Activated CD4-positive, alpha-beta T cell treated with anti-CD3 and anti-CD28 coated beads, Interleukin-2, amount 10 ng/mL, durations not matched to agents 24 days and 14 days (primary cell): Measurements from ENCODE around the gene ZNF365. TPM values are rescaled to one million over a fixed set of nuclear protein-coding genes. Genes with fewer than 3 reads are reported as not detected.

Experiments
- DNase-seq: peaks from one replicate; pipeline ENCODE4 v3.0.0; 2022
- H3K27ac Mint-ChIP-seq: one replicate; pipeline ENCODE4 v1.8.0; 2022; ENCODE audit warnings: mild to moderate bottlenecking, mixed read lengths
- H3K27me3 Mint-ChIP-seq: one replicate; pipeline ENCODE4 v1.8.0; 2022; ENCODE audit warnings: mixed read lengths
- H3K36me3 Mint-ChIP-seq: one replicate; pipeline ENCODE4 v1.8.0; 2022; ENCODE audit warnings: low read depth, mild to moderate bottlenecking, mixed read lengths
- H3K4me1 Mint-ChIP-seq: one replicate; pipeline ENCODE4 v1.8.0; 2021; ENCODE audit warnings: mixed read lengths
- H3K4me3 Mint-ChIP-seq: one replicate; pipeline ENCODE4 v1.8.0; 2022; ENCODE audit warnings: mild to moderate bottlenecking, moderate library complexity, mixed read lengths
- H3K9me3 Mint-ChIP-seq: one replicate; pipeline ENCODE4 v1.8.0; 2021; ENCODE audit warnings: mixed read lengths
- intact Hi-C: fragments of 100-400 bp; cut with micrococcal nuclease; formaldehyde crosslinking; loops from one replicate; pipeline ENCODE4 v1.15.1; 2023
- total RNA-seq: library from RNA; stranded (reverse); gene quantifications from 2 replicates; pipeline ENCODE4 v1.2.3, GENCODE V29; 2022

Gene ZNF365, protein sequence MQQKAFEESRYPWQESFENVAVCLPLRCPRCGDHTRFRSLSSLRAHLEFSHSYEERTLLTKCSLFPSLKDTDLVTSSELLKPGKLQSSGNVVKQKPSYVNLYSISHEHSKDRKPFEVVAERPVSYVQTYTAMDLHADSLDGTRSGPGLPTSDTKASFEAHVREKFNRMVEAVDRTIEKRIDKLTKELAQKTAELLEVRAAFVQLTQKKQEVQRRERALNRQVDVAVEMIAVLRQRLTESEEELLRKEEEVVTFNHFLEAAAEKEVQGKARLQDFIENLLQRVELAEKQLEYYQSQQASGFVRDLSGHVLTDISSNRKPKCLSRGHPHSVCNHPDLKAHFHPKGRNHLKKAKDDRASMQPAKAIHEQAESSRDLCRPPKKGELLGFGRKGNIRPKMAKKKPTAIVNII
- not detected in 2 replicates for total RNA-seq

DNA sequence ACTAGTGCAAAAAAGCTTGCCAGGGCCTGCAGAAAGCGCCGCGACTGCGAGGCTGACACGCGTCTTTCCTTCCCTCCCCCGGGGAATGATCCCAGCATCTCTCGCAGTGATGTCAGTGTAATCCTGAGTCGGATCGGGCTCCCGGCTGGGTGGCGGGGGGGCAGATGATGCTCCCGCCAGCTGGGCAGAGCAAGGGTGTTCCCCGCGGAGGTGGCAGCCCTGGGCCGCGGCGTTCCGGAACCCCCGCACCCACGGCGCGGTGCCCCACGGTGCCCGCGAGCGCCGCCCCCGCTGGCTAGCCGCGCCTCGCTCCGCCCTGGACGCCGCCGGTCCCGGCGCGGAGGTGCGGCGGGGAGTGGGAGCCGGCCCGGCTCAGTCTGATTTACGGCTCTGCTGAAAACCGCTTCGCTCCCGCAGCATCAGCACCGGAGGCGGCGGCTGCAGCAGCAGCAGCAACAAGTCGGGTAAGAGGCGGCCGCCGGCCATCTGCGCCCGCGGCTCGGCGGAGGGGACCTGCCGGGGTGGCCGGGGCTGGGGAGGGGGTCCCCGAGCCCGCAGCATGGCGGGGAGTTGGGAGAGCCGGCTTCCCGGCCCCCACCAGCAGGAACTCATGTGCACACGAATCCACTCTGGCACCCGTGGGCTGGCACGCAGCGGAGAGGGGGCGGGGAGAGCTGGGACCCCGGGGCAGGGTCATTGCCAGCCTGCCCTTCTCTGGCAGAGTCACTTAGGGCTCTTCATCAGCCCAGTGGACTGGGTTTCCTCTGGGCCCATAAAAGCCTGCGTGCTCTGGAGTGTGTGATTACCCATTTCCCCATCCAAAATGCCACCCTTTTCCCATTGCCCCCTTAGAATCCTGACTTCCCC is at the start of gene ZNF365:
ZNF365 (plus strand) TSS at position 375 of the 867 bp plus-strand sequence. CDS start 1,825 bp downstream, outside the sequence.
- peak; percentile 76 for DNase-seq
- Mint-ChIP-seq H3K4me1 (peaks cover 6% of the 10 kb centered on the region), H3K9me3 (no peaks in the 10 kb centered on the region), H3K4me3 (peak within 1 kb of the TSS; percentile 84), H3K36me3 (no peaks in the 10 kb centered on the region), H3K27ac (no peak within 1 kb of the TSS), H3K27me3 (peaks cover 40% of the 10 kb centered on the region)
- intact Hi-C loops: loop anchor here (5.0 kb wide), 1 partner anchor 893 kb away; no protein-coding TSS in a partner anchor

DNA sequence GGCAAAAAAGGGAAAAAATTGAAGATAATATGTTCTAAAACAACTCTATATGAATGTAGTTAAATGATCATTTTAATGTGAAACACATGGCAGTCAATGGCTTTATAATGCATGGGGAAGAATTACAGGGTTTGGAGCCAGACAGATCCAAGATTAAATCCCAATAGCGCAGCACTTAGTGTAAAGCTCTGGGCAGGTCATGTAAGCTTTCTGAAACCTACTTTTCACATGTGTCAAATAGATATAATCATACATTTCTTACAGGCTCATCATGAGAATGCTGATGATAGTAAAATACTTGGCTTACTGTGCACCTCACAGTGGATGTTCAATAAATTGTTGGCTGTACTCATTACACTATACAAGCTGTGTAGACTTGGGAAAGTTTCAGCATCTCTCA is 48.0 kb upstream of the ZNF365 start:
- intact Hi-C loops: no loop called here
- no peaks in the 10 kb centered on the region for H3K36me3 Mint-ChIP-seq

DNA sequence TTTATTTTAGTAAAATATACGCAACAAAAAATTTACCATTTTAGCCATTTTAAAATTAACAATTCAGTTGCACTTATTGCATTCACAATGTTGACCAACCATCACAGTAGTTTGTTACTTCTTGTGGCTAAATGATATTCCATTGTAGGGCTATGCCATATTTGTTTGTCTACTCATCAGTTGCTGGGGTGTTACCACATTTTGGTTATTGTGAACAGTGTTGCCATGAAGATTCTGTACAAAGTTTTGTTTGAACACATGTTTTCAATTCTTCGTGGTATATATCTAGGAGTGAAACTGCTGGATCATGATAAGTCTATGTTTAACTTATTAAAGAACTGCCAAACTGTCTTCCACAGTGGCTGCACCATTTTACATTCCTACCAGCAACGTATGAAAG is 46.3 kb upstream of the ZNF365 start:
- Mint-ChIP-seq H3K4me1 (no peaks in the 10 kb centered on the region), H3K27ac (no peak overlapping the region), H3K9me3 (peaks cover 7% of the 10 kb centered on the region), H3K27me3 (peaks cover 21% of the 10 kb centered on the region), H3K4me3 (no peak overlapping the region), H3K36me3 (no peaks in the 10 kb centered on the region)
- intact Hi-C loops: no loop called here
- DNase-seq: no peak

More for the DNA sequence above, 48.0 kb upstream of the ZNF365 start:
- Mint-ChIP-seq H3K27me3 (peaks cover 22% of the 10 kb centered on the region), H3K4me1 (no peaks in the 10 kb centered on the region), H3K27ac (no peak overlapping the region), H3K4me3 (no peak overlapping the region), H3K9me3 (peaks cover 10% of the 10 kb centered on the region)
- no peak for DNase-seq

DNA sequence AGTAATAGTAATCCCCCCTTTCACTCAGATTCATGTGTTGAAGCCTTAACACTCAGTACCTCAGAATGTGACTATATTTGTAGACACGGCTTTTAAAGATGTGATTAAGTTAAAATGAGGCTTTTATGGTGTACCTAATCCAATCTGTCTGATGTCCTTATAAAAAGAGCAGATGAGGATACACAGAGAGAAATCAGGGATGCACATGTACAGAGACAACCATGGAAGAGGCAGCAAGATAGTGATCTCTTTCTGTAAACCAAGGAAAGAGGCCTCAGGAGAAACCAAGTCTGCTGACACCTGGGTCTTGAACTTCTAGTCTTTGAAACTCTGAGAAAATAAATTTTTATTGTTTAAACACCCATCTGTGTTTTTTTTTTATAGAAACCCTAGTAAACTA is 44.0 kb upstream of the ZNF365 start:
- peaks cover 9% of the 10 kb centered on the region for H3K9me3 Mint-ChIP-seq
- no peak overlapping the region for H3K4me3 Mint-ChIP-seq
- peaks cover 14% of the 10 kb centered on the region for H3K27me3 Mint-ChIP-seq
- H3K27ac Mint-ChIP-seq: no peak overlapping the region
- DNase-seq: no peak
- intact Hi-C loops: no loop called here
- H3K36me3 Mint-ChIP-seq: no peaks in the 10 kb centered on the region
- no peaks in the 10 kb centered on the region for H3K4me1 Mint-ChIP-seq

DNA sequence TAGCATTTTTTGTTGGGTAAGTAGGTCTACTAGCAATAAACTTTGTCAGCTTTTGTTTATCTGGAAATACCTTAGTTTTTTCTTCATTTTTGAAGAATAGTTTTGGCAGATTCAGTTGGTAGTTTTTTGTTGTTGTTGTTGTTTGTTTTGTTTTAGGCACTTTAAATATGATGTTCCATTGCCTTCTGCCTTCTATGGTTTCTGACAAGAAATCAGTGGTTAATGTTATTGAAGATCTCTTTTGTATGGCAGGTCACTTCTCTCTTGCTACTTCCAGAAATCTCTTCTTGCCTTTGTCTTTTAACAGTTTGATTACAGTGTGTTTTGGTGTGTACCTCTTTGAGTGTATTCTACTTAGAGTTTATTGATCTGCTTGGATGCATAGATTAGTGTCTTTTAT is 41.8 kb upstream of the ZNF365 start:
- Mint-ChIP-seq H3K36me3 (no peaks in the 10 kb centered on the region), H3K27ac (no peak overlapping the region), H3K27me3 (peaks cover 11% of the 10 kb centered on the region), H3K4me1 (no peaks in the 10 kb centered on the region), H3K9me3 (peaks cover 11% of the 10 kb centered on the region), H3K4me3 (no peak overlapping the region)
- intact Hi-C loops: no loop called here
- no peak for DNase-seq

DNA sequence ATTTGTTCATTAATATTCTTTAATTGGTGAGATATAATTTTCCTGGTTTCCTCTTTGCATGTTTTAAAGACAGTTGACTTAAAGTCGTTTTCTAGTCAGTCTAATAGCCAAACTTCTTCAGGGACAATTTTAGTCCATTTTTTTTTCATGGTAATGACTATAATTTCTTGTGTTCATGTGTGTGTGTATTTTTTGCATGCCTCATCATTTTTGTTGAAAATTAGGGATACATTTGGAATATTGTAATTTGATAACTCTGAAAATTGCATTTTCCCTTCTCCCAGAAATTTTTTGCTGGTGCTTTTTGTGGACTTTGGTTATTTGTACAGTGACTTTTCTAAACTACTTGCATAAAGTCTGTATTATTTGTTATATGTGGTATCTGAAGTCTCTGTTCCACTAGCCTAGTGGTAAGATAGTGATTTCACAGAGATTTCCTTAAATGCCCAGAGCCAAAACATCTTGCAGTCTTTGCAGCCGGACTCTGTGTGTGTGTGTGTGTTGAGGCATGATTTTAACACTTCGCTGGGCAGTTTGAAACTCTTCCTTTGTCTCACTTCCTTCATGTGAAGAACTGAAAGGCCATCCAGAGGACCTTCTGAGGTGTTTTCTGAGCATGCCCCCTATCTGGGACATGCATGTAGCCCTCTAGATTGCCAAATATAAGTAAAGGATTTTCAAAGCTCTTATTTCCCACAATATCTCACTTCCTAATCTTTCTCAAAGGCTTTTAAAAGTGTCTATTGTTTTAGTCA is 40.9 kb upstream of the ZNF365 start:
- intact Hi-C loops: no loop called here
- Mint-ChIP-seq H3K27ac (no peak overlapping the region), H3K27me3 (peaks cover 11% of the 10 kb centered on the region), H3K4me1 (no peaks in the 10 kb centered on the region), H3K36me3 (no peaks in the 10 kb centered on the region), H3K9me3 (peaks cover 14% of the 10 kb centered on the region), H3K4me3 (no peak overlapping the region)
- no peak for DNase-seq

DNA sequence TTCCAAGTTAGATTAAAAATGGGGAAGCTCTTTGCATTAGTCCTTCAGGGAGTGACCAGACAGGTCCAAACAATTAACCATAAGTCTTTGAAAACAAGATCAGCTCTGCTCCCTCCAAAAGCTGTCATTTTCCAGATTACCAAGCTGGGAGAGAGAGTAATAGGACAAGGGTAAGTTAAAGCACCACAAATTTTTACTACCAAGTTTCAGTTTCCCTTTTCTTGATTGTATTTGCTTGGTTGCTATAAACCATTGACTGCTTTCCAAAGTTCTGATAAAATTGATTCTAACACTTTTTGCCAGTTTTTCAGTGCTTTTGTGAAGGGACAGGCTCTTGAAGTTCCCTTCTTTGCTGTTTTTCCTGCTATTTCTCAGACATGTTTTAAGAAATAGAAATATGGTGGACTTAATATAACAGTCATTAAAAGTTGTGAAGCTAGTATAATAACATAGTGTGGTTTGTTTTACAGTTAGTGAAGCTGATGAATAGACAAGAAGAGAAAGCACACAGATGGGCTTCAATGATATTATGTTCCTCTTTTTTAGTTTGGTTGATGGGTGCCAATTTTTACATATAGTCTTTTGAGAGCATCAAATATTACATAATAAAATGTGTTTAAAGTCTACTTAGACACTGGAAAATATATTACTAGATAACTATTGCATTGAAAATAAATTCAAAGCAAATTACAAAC is 40.0 kb upstream of the ZNF365 start:
- H3K27ac Mint-ChIP-seq: no peak overlapping the region
- DNase-seq: no peak
- H3K9me3 Mint-ChIP-seq: peaks cover 14% of the 10 kb centered on the region
- H3K4me1 Mint-ChIP-seq: no peaks in the 10 kb centered on the region
- no peaks in the 10 kb centered on the region for H3K36me3 Mint-ChIP-seq
- no peak overlapping the region for H3K4me3 Mint-ChIP-seq
- intact Hi-C loops: no loop called here
- peaks cover 10% of the 10 kb centered on the region for H3K27me3 Mint-ChIP-seq

DNA sequence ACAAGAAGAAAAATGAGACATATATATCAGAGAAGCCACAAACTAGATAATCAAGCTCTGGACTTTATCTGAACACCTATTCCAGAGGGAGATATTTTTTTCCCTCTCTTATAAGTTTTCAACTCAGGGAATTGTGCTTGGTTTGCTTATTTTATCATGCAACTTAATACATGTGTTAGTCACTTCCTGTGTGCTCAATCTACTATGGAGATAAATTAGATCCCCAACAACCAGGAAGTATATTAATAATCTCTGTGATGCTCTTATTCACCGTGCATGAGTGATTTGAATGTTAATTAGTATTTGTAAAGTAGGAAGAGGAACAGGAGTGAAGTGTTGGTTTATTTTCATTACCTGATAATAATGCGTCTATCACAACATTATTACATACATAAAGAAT is 38.8 kb upstream of the ZNF365 start:
- Mint-ChIP-seq H3K4me3 (no peak overlapping the region), H3K27me3 (peaks cover 7% of the 10 kb centered on the region), H3K36me3 (no peaks in the 10 kb centered on the region), H3K4me1 (no peaks in the 10 kb centered on the region), H3K27ac (no peak overlapping the region), H3K9me3 (peaks cover 22% of the 10 kb centered on the region)
- no peak for DNase-seq
- intact Hi-C loops: no loop called here

DNA sequence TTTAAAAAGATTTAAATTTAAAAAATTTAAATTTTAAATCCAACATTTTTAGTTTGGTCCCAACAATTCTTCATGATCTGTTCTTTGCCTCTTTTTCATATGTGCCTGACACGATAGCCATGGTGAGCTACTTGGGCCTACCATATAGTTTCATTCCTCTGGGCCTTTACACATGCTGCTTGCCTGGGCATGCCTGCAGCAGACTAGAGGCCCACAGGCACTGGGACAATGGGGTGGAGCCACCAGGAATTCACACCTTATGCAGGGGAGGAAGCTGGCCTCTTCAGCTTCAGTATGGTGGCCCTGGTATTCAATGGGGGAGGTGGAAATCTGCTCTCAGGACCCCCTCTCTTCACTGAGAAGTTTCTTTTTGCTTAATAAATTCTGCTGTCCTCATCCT is 37.8 kb upstream of the ZNF365 start:
- no peak for DNase-seq
- intact Hi-C loops: no loop called here
- H3K9me3 Mint-ChIP-seq: peaks cover 28% of the 10 kb centered on the region
- H3K4me3 Mint-ChIP-seq: no peak overlapping the region
- H3K27ac Mint-ChIP-seq: no peak overlapping the region
- no peaks in the 10 kb centered on the region for H3K36me3 Mint-ChIP-seq
- no peaks in the 10 kb centered on the region for H3K4me1 Mint-ChIP-seq
- peaks cover 7% of the 10 kb centered on the region for H3K27me3 Mint-ChIP-seq

DNA sequence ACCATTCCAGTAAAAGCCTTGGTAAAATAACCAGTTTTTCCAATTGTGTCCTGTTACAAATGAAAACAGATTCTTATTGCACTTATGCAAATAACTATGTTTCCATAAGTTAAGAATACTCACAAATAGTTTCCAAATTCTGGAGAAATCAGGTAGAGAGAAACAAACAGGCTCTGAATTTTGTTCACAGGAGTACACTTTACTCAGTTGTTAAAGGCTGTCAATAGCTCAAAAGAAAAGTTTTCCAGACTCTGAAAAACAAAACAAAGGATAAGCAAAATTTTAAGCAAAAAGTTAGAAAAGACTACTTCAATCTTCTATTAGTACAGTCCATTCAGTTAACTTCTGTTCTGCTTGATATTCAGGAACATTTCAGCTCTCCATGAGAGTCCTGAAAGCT is 32.8 kb upstream of the ZNF365 start:
- peaks cover 34% of the 10 kb centered on the region for H3K9me3 Mint-ChIP-seq
- intact Hi-C loops: no loop called here
- no peak overlapping the region for H3K4me3 Mint-ChIP-seq
- no peak for DNase-seq
- no peak overlapping the region for H3K27ac Mint-ChIP-seq
- no peaks in the 10 kb centered on the region for H3K27me3 Mint-ChIP-seq
- no peaks in the 10 kb centered on the region for H3K36me3 Mint-ChIP-seq
- H3K4me1 Mint-ChIP-seq: no peaks in the 10 kb centered on the region

DNA sequence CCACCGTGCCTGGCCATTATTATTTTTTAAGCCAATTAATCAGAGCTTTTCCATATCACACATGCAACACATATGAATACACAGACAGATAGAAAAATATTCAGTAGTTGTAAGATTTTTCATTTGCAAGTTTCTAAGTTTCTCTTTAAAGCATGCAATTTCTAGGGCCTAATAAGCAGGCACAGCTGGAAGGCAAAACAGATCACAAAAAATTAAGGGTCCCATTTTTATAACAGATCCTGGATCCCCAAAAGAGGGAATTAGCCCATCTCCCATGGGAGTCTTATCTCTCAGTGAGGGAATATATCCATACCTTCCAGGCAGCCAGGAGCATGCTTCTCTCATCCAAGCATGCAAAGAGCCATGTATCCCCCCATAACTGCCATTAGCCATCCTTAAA is 31.2 kb upstream of the ZNF365 start:
- H3K4me3 Mint-ChIP-seq: no peak overlapping the region
- H3K36me3 Mint-ChIP-seq: no peaks in the 10 kb centered on the region
- intact Hi-C loops: no loop called here
- no peaks in the 10 kb centered on the region for H3K4me1 Mint-ChIP-seq
- no peak overlapping the region for H3K27ac Mint-ChIP-seq
- no peak for DNase-seq
- peaks cover 35% of the 10 kb centered on the region for H3K9me3 Mint-ChIP-seq
- H3K27me3 Mint-ChIP-seq: no peaks in the 10 kb centered on the region

DNA sequence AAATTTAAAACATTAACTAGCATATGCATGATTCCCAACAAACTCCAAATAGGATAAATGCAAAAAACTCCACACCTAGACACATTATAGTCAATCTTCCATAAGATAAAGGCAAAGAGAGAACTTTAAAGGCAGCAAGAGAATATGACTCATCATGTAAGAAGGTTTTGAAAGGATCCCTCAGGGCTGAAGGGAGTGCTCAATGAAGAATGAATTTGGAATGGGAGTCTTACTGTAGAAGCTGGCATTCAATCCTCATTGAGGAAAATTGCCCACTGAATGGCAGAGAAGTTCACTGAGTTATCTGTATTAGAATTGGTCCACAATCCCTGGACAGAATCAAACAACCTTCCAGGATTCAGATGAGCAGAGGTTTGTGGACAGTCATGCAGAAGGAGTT is 26.1 kb upstream of the ZNF365 start:
- Mint-ChIP-seq H3K27ac (no peak overlapping the region), H3K4me1 (peaks cover 6% of the 10 kb centered on the region), H3K36me3 (no peaks in the 10 kb centered on the region), H3K4me3 (no peak overlapping the region), H3K9me3 (peaks cover 29% of the 10 kb centered on the region), H3K27me3 (no peaks in the 10 kb centered on the region)
- intact Hi-C loops: no loop called here
- DNase-seq: no peak

DNA sequence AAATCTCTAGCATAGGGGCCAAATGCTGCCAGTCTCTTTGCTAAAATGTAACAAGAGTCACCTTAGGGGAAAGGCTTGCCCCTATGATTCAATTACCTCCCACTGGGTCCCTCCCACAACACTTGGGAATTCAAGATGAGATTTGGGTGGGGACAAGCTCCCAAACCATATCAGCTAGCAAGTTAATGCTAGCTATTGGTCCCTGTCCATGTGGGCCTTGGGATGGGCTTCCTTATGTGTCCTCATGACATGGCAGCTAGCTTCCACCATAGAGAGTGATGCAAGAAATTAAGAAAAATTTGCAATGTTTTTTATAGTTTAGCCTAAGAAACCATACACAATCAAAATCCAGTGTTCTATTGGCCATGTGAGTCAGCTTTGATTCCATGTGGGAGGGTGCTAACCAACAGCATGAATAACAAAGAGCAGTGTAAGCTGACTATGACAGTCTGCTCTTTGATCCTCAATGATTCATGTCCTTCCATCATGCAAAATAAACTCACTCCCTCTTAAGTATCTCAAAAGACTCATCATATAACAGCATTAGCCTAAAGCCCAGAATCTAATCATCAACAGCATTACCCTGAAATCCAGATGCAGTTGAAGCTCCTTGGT is 21.7 kb upstream of the ZNF365 start:
- Mint-ChIP-seq H3K4me3 (no peak overlapping the region), H3K36me3 (no peaks in the 10 kb centered on the region), H3K9me3 (peaks cover 29% of the 10 kb centered on the region), H3K4me1 (peaks cover 6% of the 10 kb centered on the region), H3K27ac (peak overlapping the region; percentile 46), H3K27me3 (no peaks in the 10 kb centered on the region)
- DNase-seq: peak; percentile 50
- intact Hi-C loops: loop anchor here (5.0 kb wide), 1 partner anchor 45 kb away; no protein-coding TSS in a partner anchor
